ENCODE measurements around the gene UBE2L3.
"Not testable (repeated sequence)": the region's sequence is repeated elsewhere in the genome, so short reads cannot be mapped to it uniquely, and the experiment has no call there.

UBE2L3 gene

GRCh38 chr22:21592422-21592821, 24.9 kb downstream of the UBE2L3 start:
- H3K36me3 ChIP-seq (ENCODE audit: insufficient read depth, low read length): peaks cover 73% of the 10 kb centered on the region
- peaks cover 93% of the 10 kb centered on the region for H4K20me1 ChIP-seq (ENCODE audit: insufficient read depth, low read length)
- no peaks in the 10 kb centered on the region for H3K27me3 ChIP-seq (ENCODE audit: insufficient read depth, low read length, poor library complexity)
- H3K4me2 ChIP-seq (ENCODE audit: insufficient read depth, low read length): no peak overlapping the region
- no peaks in the 10 kb centered on the region for H3K4me1 ChIP-seq (ENCODE audit: insufficient read depth, low read length)
- no peak overlapping the region for H2AFZ ChIP-seq (ENCODE audit: low read depth, low read length)
- no peak overlapping the region for H3K9ac ChIP-seq (ENCODE audit: low read depth, low read length)
- no peaks in the 10 kb centered on the region for H3K9me3 ChIP-seq (ENCODE audit: insufficient read depth, low read length, severe bottlenecking)
- peaks cover 98% of the 10 kb centered on the region for H3K79me2 ChIP-seq (ENCODE audit: insufficient read depth, low read length)
- TF ChIP-seq EZH2 (IDR thresholded peaks at IDR 0.05; ENCODE audit: borderline replicate concordance, low read depth, low read length, severe bottlenecking) (no peak), CTCF (IDR thresholded peaks at IDR 0.05; ENCODE audit: borderline replicate concordance, extremely low read depth, low read length, poor library complexity, severe bottlenecking) (no peak)
- DNase-seq (no peak), ATAC-seq (ENCODE audit: insufficient read depth, low read depth) (no peak)
- H3K4me3 ChIP-seq (ENCODE audit: low read depth in 1 of 2, low read length in 2 of 2): no peak overlapping the region
- no peak overlapping the region for H3K27ac ChIP-seq (ENCODE audit: low read length)

DNA sequence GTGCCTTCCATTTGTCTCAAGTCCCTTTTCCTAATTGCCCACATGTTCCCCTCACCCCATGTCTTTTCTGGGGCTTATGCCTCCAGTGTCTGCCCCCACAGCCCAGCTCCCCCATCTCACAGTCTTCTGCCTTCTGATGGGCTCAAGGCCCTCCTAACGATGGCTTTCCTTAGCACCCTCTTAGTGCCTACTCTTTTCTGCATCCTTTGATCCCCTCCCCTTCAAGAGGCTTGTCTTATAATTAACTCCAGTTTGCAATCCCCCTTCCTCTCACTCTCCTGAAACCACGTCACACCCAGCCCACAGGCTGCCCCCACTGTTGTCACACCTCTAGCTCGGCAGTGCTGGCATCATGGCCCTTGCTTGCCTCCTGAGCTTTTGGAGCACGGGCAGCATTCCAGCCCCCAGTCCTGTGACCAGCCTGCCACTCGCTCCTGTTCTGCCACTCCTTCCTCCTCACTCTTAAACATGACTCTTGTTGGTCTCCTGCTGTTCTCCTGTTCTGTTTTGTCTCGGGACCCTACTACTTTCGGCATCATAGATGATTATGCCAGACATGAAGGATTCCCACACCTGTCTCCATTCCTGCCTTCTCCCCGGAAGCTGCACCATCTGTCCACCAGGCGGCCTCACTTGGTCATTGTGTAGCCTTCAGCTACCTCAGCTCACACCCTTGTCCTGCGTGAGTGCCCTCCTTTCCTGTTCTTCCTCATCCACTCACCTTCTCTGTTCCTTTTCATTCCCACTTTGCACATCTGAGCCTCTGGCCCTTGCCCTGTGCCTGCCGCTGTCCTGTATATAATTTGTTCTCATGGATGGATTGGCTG, 26.1 kb downstream of the UBE2L3 start:
- ATAC-seq (ENCODE audit: insufficient read depth, low read depth) (no peak), DNase-seq (no peak)
- peaks cover 91% of the 10 kb centered on the region for H4K20me1 ChIP-seq (ENCODE audit: insufficient read depth, low read length)
- H3K4me1 ChIP-seq (ENCODE audit: insufficient read depth, low read length): no peaks in the 10 kb centered on the region
- no peaks in the 10 kb centered on the region for H3K27me3 ChIP-seq (ENCODE audit: insufficient read depth, low read length, poor library complexity)
- H3K27ac ChIP-seq (ENCODE audit: low read length): no peak overlapping the region
- H3K36me3 ChIP-seq (ENCODE audit: insufficient read depth, low read length): peaks cover 71% of the 10 kb centered on the region
- no peak overlapping the region for H2AFZ ChIP-seq (ENCODE audit: low read depth, low read length)
- H3K9me3 ChIP-seq (ENCODE audit: insufficient read depth, low read length, severe bottlenecking): no peaks in the 10 kb centered on the region
- H3K9ac ChIP-seq (ENCODE audit: low read depth, low read length): no peak overlapping the region
- H3K4me3 ChIP-seq (ENCODE audit: low read depth in 1 of 2, low read length in 2 of 2): no peak overlapping the region
- no peak overlapping the region for H3K4me2 ChIP-seq (ENCODE audit: insufficient read depth, low read length)
- peaks cover 99% of the 10 kb centered on the region for H3K79me2 ChIP-seq (ENCODE audit: insufficient read depth, low read length)
- no peak for TF ChIP-seq CTCF (IDR thresholded peaks at IDR 0.05; ENCODE audit: borderline replicate concordance, extremely low read depth, low read length, poor library complexity, severe bottlenecking)
- no peak for TF ChIP-seq EZH2 (IDR thresholded peaks at IDR 0.05; ENCODE audit: borderline replicate concordance, low read depth, low read length, severe bottlenecking)

GRCh38 chr22:21594865-21595452, 27.4 kb downstream of the UBE2L3 start:
- no peak for ATAC-seq (ENCODE audit: insufficient read depth, low read depth)
- no peak for TF ChIP-seq EZH2 (IDR thresholded peaks at IDR 0.05; ENCODE audit: borderline replicate concordance, low read depth, low read length, severe bottlenecking)
- no peak for TF ChIP-seq CTCF (IDR thresholded peaks at IDR 0.05; ENCODE audit: borderline replicate concordance, extremely low read depth, low read length, poor library complexity, severe bottlenecking)
- no peaks in the 10 kb centered on the region for H3K9me3 ChIP-seq (ENCODE audit: insufficient read depth, low read length, severe bottlenecking)
- H2AFZ ChIP-seq (ENCODE audit: low read depth, low read length): no peak overlapping the region
- H3K27me3 ChIP-seq (ENCODE audit: insufficient read depth, low read length, poor library complexity): no peaks in the 10 kb centered on the region
- H3K4me3 ChIP-seq (ENCODE audit: low read depth in 1 of 2, low read length in 2 of 2): no peak overlapping the region
- H3K4me2 ChIP-seq (ENCODE audit: insufficient read depth, low read length): no peak overlapping the region
- no peak overlapping the region for H3K27ac ChIP-seq (ENCODE audit: low read length)
- DNase-seq: no peak
- no peak overlapping the region for H3K9ac ChIP-seq (ENCODE audit: low read depth, low read length)
- H3K79me2 ChIP-seq (ENCODE audit: insufficient read depth, low read length): peaks cover 100% of the 10 kb centered on the region
- peaks cover 77% of the 10 kb centered on the region for H3K36me3 ChIP-seq (ENCODE audit: insufficient read depth, low read length)
- H3K4me1 ChIP-seq (ENCODE audit: insufficient read depth, low read length): no peaks in the 10 kb centered on the region
- H4K20me1 ChIP-seq (ENCODE audit: insufficient read depth, low read length): peaks cover 94% of the 10 kb centered on the region

GRCh38 chr22:21596356-21597135, 29.0 kb downstream of the UBE2L3 start:
- peaks cover 68% of the 10 kb centered on the region for H3K36me3 ChIP-seq (ENCODE audit: insufficient read depth, low read length)
- H4K20me1 ChIP-seq (ENCODE audit: insufficient read depth, low read length): peaks cover 93% of the 10 kb centered on the region

More at GRCh38 chr22:21596356-21597135, 29.0 kb downstream of the UBE2L3 start:
- H3K79me2 ChIP-seq (ENCODE audit: insufficient read depth, low read length): peaks cover 100% of the 10 kb centered on the region
- not testable (repeated sequence) for H3K4me3 ChIP-seq (ENCODE audit: low read depth in 1 of 2, low read length in 2 of 2); H3K4me2 ChIP-seq (ENCODE audit: insufficient read depth, low read length); H3K9ac ChIP-seq (ENCODE audit: low read depth, low read length); H3K27me3 ChIP-seq (ENCODE audit: insufficient read depth, low read length, poor library complexity); ATAC-seq (ENCODE audit: insufficient read depth, low read depth); H2AFZ ChIP-seq (ENCODE audit: low read depth, low read length); H3K9me3 ChIP-seq (ENCODE audit: insufficient read depth, low read length, severe bottlenecking); H3K27ac ChIP-seq (ENCODE audit: low read length); H3K4me1 ChIP-seq (ENCODE audit: insufficient read depth, low read length); DNase-seq
